DMS 273 (cell line): ENCODE data around the gene CDH4.

Source experiments
- DNase-seq: peaks from one replicate; lab custom pipeline; 2025; ENCODE audit not compliant: unreplicated experiment; lab: John Stamatoyannopoulos, UW

Gene CDH4

DNA sequence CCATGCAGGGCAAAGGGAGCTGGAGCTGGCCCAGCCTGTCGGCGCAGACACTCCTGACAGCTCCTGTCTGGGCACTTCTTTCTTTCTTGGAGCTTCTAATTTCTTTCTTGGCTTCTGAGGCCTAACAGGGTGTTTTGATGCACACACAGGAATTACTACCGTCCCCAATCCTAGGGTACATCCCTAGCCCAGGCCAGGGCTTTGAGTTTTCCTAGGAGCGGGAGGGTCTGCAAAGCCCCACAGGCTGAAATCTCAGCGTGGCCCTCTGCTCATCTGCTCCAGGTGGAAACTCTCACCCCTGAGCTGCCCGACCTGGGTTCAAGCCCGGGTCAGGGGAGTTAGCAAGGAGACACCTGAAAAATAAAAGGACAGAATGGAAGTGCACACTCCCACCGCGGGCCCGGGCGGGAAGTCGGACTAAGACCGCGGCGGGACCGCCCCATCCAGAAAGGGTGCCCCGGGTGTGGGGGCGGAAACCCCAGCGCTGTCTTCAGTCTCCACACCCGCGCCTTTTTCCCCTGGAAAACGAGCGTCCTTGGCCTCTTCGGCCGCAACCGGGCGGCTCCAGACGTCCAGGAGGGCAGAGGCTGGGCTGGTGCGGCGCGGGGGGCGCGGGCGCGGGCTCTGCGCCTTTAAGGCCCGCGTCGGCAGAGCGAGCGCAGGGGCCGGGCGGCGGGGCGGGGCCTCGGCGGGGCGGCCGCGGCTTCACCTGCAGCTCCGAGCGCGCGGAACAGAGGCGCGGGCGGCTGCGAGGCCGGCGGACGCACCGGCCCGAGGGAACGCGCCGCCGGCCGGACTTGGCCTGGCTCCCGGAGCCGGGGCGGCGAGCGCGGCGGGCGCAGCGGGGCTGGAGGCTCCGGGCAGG lies at the start of gene CDH4:
TSS of gene CDH4 (plus strand) at position 733 of the 865 bp plus-strand sequence.
- peak; percentile 54 for DNase-seq

DNA sequence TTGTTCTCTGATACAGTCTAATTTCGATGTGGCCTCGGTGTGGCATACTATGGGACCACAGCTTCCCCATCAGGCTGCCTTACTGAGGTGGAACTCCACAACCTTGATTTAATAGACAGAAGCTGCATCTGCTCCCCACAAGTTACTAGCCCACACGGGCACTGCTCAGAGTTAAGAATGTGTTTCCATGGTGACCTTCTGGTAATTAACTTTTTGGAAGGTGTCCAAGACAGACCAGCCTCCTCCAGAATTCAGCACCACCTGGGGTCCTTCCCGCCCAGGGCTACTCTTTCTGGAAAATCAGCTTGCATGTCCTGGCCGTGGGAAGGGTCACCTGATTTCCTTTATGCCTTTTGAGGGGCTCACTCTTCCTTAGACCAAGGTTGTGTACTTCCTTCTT lies 48.7 kb upstream of the CDH4 start:
- peak; percentile 39 for DNase-seq

DNA sequence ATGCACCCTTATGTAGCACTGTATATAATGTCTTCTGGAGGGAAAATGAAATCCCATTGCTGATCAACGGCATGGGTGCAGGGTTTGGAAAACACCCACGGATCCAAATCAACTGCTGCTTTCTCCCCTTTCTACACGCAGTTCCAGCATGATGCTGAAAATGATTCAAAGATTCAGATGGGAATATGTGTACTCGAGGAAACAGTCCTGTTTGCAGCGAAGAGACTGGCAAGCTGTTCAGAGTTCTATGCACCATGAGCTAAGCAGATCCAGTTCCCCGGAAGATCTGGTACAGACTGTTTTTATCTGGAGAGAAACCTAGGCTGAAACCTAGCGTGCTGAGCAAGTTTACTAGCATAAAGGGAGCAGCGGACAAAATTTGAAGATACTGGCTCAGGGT lies 47.9 kb upstream of the CDH4 start:
- no peak for DNase-seq

DNA sequence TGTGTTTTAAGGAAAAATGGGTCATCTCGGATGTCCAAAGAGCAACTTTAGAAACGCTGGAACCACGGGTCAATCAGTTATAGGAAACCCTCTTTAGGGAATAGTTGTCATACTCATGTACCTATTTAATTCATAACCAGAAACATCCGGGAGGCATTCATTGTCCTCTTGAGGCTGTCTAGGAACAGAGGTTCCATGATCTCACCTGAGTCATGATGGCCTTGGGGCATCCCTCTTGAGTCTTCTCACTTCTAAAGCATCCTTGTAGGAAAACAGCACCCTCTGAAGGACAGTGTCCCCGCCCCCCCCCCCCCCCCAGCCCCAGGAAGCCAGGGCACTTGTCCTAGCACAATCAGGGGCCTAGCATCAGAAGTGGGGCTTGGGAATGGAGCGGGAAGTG lies 46.3 kb upstream of the CDH4 start:
- DNase-seq = no peak

DNA sequence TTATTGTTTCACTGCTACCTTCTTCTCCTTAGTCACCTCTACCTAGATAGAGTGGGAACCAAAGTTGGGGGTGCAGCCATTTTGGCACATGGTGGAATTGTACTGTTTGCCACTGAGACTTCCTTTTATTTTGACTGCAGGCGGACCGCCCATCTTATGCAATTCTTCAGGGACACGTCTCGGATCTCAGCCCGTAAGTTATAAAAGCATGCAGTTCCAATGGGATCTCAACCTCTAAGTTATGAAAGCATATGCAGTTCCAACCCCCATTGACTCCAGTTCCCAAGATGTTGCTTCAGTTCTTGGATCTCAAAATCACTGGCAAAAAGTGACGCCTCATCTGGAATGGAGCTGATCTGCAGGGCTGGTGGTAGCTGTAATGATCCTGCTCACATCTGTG lies 41.2 kb upstream of the CDH4 start:
- no peak for DNase-seq

DNA sequence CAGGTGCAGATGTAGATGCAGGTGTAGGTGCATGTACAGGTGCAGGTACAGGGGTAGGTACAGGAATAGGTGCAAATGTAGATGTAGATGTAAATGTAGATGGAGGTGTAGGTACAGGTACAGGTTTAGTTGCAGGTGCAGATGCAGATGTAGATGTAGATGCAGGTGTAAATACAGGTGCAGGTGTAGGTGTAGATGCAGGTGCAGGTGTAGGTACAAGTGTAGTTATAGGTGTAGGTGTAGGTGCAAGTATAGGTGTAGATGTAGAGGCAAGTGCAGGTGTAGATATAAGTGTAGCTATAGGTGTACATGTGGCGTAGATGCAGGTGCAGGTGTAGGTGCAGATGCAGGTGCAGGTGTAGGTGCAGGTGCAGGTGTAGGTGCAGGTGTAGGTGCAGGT lies 34.2 kb upstream of the CDH4 start:
- no peak for DNase-seq

DNA sequence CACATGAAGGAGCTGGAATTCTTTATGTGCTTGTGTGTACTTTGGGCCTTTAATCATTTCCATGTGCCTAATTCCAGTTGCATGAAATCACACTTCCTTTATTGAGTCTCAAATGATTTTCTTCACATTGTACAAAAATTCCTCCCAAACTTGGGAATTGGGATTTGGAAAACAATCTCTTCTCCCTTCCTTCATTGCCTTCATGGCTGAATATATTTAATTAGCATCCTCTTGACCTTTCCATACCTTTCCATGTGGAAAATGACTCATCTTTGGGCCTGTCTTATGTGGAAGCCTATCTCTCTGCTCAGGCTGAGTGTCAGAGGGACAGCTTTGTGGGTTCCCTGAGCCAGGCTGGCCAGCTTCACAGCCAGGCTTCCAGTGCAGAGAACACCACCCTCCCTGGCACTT lies 33.0 kb upstream of the CDH4 start:
- DNase-seq = no peak

DNA sequence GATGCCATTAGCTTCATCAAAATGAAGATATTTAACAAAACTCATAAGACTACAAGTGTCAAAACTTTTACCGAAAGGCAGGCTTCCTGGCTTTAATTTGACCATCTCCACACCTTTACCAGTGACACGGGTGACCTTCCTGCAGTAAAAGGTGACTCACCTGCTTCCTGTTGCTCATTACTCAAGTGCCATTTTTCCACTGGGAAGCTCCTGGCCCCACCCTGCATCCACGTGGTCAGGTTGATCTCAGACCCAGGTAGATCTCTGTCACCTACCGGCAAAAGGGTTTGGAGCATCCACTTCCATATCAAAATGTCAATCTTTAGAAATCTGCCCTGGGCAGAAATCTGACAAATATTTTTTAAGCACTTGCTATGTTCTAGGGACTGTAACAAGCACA lies 31.9 kb upstream of the CDH4 start:
- DNase-seq = no peak

DNA sequence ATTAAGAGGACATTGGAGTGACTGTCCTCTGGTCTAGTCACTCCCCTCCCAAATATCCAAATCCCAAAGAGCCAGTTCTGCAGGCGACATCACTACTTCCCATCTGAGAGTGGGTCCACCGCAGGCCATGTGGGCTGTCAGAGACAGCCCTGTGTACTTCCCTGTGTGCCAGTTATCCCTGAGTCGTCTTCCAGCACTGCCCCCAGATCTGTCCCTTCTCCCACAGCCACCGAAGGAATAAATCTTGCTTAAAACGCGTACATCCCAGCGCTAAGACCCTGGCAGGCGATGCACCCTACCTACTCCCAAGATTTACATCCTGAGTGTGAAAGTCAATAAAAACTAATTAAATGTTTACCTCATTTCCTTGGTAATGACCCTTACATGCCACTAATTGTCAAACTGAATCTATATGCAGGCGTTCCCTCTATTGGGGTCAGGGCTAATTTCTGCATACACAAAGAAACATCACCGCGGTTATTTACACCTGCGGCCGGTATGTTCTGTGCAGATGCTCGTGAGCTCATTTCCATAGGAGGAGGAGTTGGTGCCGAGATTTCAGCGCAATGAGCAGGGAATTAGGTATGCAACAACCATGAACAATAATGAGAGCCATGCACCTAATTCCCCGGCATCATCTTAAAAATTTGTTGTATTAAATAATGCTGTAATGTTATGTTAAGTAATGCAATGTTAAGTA lies 31.3 kb upstream of the CDH4 start:
- no peak for DNase-seq

DNA sequence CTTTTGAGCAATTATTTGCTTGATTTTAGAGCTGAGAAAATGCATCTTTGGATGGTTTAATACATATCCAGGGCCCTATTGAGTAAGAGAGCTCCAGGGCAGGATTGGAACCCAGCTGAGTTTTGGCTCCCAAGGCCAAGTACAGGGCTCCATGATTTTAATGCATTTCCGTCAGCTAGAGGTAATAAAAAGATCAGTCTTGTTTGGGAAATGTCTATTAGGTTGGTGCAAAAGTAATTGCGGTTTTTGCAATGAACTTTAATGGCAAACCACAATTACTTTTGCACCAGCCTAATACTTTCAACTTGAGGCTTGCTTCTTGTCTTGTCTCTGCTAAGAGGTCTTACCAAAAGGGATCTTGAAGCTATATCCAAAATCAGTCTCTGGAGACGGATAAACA lies 29.4 kb upstream of the CDH4 start:
- DNase-seq = no peak

DNA sequence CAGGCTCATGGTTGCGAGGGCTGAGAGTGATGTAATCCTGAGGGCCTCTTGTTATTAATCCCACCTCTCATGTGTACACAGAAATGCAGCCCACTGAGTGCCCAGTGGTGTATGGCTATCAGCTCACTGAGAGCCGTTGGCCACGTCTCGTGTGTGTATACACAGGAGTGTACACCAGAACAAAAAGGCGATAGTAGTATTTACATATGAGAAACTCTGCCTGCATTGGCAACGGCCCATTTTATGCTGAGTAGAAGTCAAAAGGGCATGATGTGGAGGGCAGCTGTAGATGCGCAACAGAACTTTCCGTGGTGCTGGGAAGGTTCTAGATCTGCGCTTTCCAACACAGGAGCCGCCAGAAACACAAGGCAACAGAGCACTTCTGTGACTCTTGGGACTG lies 28.9 kb upstream of the CDH4 start:
- no peak for DNase-seq

DNA sequence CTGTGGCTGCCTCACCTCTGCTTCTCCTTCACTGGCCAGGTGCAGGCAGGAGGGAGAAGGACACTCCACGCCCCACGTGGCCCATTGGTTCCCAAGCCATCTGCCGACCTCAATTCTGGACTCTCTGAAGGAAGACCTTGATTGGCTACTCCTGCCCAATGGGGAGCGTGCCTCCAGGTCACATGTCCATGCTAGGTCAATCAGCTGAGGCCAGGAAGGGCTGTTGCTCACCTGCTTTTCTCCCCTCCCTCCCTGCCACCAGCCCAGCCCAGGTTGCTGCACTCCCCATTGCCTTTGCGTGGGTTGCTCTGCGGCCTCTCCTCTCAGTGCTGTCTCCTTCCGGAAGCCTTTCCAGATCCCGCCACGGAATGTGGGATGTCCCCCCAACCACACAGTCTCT lies 21.9 kb upstream of the CDH4 start:
- no peak for DNase-seq

DNA sequence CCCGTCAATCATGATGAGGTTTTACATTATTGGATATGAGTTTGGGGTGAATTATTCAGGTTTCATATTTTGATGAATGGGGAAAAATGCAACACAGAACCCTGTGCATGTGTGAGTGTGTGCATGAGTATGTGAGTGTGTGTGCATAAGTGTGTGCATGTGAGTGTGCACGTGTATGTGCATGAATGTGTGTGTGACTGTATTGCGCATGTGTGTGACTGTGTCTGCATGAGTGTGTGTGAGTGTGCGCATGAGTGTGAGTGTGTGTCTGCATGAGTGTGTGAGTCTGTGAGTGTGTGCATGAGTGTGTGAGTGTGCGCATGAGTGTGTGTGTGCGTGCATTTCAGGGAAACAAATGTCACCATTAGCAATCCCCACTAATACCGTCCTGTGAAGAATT lies 18.5 kb upstream of the CDH4 start:
- no peak for DNase-seq

DNA sequence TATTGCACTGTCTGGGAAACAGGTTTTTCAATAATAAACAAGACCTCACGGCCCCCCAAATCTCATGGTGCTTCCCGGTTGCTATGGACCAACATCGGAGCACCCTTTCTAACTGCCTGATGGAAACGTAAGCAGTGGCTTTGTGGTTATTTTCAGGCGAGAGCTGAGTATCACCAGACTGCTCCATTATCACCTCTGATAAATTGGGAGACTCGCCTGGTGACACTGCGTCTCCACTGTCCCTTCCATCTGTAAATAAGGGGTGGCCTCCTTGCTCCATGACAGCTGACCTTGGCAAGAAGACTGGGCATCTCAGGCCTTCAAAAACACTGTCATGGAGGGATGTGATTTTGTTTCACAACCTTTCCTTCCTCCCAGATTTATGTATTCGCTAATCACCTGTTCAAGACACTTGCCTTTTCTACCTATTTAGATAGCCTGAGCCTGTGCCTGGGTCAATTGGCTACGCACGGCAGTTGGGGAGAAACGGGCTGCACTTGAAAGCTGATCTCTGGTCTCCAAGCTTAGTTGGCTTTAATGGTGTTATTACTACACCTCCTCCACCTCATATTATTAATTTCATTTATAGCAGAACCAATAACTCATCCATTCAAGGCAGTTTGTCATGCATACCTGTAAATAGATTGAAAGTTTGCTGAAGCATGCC lies 17.7 kb upstream of the CDH4 start:
- no peak for DNase-seq

DNA sequence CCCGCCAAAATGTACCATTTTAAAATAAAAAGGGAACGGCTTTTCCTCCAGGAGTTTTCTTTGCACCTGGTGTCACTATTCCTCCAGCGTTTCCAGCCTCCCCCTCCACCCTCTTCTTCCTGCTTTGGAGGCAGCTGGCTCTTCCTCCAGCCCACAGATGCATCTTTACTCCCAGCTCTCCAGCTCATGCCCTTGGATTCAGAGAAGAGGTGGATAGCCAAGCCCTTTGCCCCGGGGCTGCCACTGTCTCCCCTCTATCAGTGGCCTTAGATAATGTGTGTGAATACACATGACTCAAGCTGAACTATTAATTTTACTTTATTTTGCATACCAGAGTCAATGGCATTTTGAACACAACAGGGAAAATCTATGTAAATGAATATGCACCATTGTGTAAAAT lies 15.3 kb upstream of the CDH4 start:
- DNase-seq = no peak

DNA sequence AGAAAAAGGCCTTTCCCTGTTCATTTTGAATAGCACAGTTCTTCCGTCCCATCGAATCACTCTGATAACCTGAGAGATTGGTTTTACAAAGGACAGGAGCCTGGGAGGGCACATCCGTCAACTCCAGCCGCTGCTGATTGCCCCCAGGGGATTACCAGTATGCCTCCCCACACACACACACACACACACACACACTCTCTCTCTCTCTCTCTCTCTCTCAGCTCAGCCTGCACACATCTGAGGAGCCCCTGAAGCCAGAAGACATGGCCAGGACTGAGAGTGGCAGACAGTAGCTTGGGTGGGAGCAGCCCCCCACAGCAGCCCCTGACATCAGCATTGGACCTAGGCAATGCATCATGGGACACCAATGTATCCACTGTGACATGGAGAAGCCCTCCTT lies 13.2 kb upstream of the CDH4 start:
- DNase-seq = no peak

DNA sequence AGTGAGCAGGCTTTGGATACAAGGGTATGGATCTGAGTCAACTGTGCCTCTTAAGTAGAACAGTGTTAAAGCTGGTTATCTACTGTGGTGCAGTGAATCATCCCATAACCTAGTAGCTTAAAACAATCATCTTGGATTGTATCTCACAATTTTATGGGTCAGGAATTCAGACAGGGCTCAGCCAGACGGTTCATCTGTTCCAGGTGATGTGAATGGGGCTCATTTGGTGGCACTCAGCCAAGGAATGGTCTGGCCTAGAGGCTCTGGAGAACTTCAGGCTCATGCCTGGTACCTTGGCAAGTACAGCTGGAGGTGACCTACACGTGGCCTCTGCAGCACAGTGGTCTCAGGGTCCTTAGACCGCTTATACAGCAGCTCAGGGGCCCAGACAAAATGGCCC lies 11.2 kb upstream of the CDH4 start:
- DNase-seq = no peak

DNA sequence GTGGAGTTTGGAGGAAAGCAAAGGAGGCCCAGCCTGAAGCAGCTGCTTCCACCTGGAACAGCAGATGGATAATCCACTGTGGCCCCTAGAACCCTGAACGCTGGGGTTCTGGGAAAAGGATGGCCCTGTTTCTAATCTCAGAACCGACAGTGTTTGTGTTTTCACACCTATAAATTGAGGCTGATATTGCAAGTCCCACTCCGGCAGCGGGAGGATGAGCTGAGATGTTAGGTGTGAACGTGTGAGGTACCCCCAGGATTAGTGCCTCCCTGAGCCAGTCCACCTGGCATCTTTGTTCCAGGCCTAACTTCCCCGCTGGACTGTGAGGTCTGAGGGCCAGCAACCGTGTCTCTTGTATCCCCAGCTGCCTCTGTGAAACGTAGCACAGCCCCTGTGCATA lies 7.8 kb upstream of the CDH4 start:
- no peak for DNase-seq

DNA sequence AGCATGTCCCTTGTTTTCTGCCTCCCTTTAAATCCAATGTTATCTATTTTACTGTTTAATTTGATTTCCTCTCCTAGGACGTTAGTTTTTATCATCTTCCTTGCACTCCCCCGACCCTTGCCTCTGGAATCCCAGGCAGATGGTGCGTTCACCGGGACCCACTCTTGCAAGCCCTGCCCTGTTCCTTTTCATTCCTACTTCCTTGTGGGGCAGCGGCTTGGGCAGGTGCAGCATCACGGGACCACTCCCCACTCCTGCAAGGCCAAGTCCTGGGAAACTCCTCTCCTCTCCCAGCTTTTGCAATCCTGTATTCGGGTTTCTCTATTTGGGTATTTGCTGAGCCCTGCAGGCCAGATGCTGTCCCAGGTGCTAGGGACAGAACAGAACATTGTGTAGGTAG lies 5.8 kb upstream of the CDH4 start:
- DNase-seq = no peak

DNA sequence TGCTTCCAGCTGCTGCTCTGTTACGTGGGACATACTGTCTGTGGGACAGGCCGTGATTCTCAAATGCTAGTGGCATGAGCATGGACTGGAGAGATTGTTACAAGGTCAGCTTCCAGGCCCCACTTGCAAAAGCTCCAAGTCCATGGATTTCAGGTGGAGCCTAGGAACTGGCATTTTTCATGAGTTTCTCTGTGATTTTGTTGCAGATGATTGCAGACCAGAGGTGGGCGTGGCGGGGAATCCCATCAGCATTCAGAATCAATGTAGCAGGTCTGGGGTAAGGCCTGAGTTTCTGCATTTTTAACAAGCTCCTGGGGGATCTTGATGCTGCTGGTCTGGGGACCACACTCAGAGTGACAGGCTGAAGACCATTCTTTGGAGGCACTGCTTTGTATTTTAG lies 2.4 kb upstream of the CDH4 start:
- no peak for DNase-seq

DNA sequence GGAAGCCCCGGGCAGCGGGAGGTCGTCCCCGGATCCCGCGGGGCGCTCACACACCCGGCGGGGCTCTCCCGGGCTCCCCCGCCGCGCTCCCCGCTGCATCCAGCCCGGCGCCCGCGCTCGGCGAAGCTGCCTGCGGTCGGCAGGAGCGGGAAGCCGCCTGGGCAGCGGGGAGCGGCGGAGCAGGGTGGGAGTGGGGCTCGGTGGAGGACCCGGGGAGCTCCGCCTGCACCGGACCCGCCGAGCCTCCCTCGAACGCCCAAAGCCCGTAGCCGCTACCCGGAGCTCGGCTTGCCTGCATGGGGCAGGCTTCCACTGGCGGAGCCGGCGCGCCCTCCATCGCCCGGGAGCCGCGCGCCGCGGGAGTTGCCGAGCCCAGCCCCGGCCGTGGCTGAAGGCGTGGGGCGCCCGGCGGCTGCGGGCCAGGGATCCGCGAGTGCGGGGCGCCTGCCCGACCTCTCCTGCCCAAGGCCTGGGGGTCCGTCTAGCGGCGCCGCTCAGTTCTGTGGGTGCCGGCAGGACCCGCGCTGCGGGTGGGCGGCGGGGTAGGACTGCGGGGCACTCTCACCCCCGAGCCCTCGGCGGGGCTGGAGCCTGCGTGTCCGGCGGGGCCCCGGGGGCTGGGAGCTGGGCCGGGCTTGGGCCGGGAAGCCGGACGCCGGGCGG lies 671 bp downstream of the CDH4 start:
- DNase-seq = peak; percentile 39

DNA sequence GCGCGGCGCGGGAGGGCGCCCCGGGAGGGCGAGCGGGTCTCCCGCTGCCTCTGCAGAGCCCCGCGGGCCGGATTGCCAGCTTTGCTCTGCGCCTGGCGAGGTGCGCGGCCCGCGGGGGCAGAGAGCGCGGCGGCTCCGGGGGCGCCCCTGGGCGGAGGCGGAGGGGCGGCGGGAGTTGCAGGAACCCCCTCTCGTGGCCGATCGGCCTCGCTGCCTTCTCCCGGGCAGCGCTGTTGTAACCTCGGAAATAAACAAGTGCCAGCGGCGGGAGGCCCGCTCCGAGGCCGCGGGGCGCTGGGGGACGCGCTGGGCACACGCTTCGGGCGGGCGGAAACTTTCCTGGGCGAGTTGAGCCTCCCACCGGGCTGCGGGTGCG lies 1.2 kb downstream of the CDH4 start:
- peak; percentile 62 for DNase-seq
